Body of pancreas (tissue), 4 donors: Measurements from ENCODE around the gene NPTX1. TPM values are rescaled to one million over a fixed set of nuclear protein-coding genes. Genes with fewer than 3 reads are reported as not detected.

Experiments used
- ATAC-seq: fragments of 150-250 bp; one replicate; pipeline ENCODE4 v1.9.1; 2016
- DNase-seq, 4 donors: peaks; one replicate each; pipeline ENCODE4 v3.0.0-alpha.2; 2019
- H3K27ac ChIP-seq, 4 donors: fragments of 200-600 bp; sonication (generic); 1 replicate in 3 of 4; 2 replicates in 1 of 4; pipeline versions ENCODE4 v1.5.1 to v1.6.1; 2016 to 2019; ENCODE audit warnings: mild to moderate bottlenecking in 1 of 4, mixed read lengths in 1 of 4, moderate library complexity in 1 of 4
- H3K27me3 ChIP-seq, 2 donors: fragments of 200-600 bp; sonication (generic); one replicate each; pipeline ENCODE4 v1.6.0; 2016; ENCODE audit warnings: mild to moderate bottlenecking in 1 of 2
- H3K36me3 ChIP-seq, 2 donors: fragments of 200-600 bp; sonication (generic); replicated peaks in 1 of 2; 2 replicates each; pipeline ENCODE4 v1.5.1; 2016; ENCODE audit warnings: low read depth in 2 of 2; ENCODE audit not compliant: insufficient read depth in 1 of 2
- H3K4me1 ChIP-seq: fragments of 200-600 bp; sonication (generic); one replicate; pipeline ENCODE4 v1.6.0; 2016
- H3K4me3 ChIP-seq, 2 donors: fragments of 200-600 bp; sonication (generic); 1 replicate in 1 of 2; 2 replicates in 1 of 2; pipeline ENCODE4 v1.5.1; 2016 to 2019
- H3K9me3 ChIP-seq, 3 donors: fragments of 200-600 bp; sonication (generic); 1 replicate in 2 of 3; 2 replicates in 1 of 3; pipeline ENCODE4 v1.5.1; 2016
- POLR2A ChIP-seq, 3 donors: fragments of 450-650 bp; IDR thresholded peaks; one replicate each; pipeline ENCODE4 v1.6.1; 2016; ENCODE audit warnings: antibody characterized with exemption in 3 of 3, mild to moderate bottlenecking in 2 of 3
- WGBS, 2 donors: methylation state at CpG; one replicate each; pipeline ENCODE4 v1.1.5; 2017; 5-methylcytosine and 5-hydroxymethylcytosine counted together
- intact Hi-C: fragments of 100-400 bp; cut with DNase I; formaldehyde crosslinking; loops from one replicate; pipeline ENCODE4 v1.15.1; 2023
- total RNA-seq, 2 donors: library from RNA; depleted of rRNA; stranded (reverse); fragments of >200 nt; gene quantifications; one replicate each; pipeline ENCODE4 v1.1.0, GENCODE V29; 2016
- TF ChIP-seq, protein P1 (sequence below), 7 experiments: fragments of 450-650 bp in 4 of 7; fragments of 200-600 bp in 3 of 7; sonication (generic) in 3 of 7; IDR thresholded peaks; one replicate each; pipeline ENCODE4 v1.5.1; 2016 to 2019; ENCODE audit warnings: antibody characterized with exemption in 7 of 7

Gene NPTX1
- total RNA-seq, 2 donors from 2014 or later: 0.26 TPM; not detected in 1

DNA sequence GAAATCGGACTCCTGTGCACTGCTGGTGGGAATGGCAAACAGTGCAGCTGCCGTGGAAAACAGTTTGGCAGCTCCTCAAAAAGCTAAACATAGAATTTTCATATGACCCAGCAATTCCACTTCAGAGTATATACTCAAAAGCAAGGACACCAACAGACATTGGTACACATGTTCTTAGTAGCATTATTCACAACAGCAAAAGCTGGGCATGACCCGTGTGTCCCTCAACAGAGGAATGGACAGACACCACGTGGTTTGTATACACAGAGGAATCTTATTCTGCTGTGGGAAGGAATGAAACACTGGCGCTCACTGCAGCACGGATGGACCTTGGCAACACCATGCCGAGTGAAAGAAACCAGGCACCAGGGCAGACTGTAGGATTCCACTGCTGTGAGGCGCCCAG is 16.0 kb downstream of the NPTX1 start:
- 43 to 56% methylated on average over 8 of the region's 8 CpGs for WGBS, 2 donors
- DNase-seq: no peak
- no peak for ATAC-seq
- H3K36me3 ChIP-seq: no peaks in the 10 kb centered on the region
- no peak overlapping the region for H3K27ac ChIP-seq
- TF ChIP-seq, protein P1, sequence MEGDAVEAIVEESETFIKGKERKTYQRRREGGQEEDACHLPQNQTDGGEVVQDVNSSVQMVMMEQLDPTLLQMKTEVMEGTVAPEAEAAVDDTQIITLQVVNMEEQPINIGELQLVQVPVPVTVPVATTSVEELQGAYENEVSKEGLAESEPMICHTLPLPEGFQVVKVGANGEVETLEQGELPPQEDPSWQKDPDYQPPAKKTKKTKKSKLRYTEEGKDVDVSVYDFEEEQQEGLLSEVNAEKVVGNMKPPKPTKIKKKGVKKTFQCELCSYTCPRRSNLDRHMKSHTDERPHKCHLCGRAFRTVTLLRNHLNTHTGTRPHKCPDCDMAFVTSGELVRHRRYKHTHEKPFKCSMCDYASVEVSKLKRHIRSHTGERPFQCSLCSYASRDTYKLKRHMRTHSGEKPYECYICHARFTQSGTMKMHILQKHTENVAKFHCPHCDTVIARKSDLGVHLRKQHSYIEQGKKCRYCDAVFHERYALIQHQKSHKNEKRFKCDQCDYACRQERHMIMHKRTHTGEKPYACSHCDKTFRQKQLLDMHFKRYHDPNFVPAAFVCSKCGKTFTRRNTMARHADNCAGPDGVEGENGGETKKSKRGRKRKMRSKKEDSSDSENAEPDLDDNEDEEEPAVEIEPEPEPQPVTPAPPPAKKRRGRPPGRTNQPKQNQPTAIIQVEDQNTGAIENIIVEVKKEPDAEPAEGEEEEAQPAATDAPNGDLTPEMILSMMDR (IDR thresholded peaks at IDR 0.05): no peak
- TF ChIP-seq POLR2A (IDR thresholded peaks at IDR 0.05): no peak
- no peaks in the 10 kb centered on the region for H3K27me3 ChIP-seq
- H3K4me3 ChIP-seq: no peak overlapping the region
- H3K4me1 ChIP-seq: peaks cover 8% of the 10 kb centered on the region
- intact Hi-C loops: no loop called here
- H3K9me3 ChIP-seq: no peaks in the 10 kb centered on the region

DNA sequence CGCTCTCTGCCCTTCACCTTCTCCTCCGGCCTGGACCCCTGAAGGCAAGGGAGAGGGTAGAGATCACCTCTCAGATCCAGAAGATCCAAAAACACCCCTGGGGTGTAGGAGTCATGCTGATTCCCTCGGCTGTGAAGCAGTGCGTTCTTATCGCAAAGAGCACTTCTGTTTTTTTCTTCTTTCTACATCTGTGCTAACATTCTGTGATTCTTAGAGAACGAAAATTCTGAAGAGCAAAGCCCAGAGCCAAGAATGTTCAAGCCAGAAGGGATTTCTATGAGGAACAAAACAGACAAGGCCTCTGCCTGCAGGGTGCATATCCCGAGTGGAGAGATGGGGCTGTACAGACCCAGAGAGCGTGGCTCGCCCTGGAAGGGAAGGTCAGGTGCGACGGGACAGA is 17.2 kb downstream of the NPTX1 start:
- Histone ChIP-seq H3K36me3 (no peaks in the 10 kb centered on the region), H3K4me3 (no peak overlapping the region), H3K9me3 (no peaks in the 10 kb centered on the region), H3K4me1 (peaks cover 12% of the 10 kb centered on the region), H3K27ac (no peak overlapping the region), H3K27me3 (no peaks in the 10 kb centered on the region)
- intact Hi-C loops: no loop called here
- 70 to 79% methylated on average over 11 of the region's 11 CpGs for WGBS, 2 donors
- no peak for DNase-seq
- TF ChIP-seq, protein P1 (IDR thresholded peaks at IDR 0.05): no peak
- TF ChIP-seq POLR2A (IDR thresholded peaks at IDR 0.05): no peak
- no peak for ATAC-seq

DNA sequence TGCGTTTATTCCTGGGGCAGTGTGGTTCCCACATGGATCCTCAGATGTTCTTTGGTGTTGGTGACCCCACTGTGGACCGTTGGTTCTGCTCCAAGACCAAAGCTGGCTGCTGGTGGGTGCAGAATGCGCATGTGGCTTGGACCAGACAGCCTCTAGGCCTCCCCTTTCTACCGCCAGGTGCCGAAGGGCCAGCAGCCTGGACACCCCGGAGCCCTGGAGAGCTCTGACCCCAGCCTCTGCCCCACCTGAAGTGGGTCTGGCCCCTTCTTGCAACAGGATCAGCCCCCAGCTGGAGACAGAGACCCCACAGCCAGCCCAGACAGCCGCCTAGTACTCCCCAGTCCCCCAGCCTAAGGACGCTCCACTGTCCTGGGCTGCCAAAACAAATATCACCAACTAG is 18.4 kb downstream of the NPTX1 start:
- no peaks in the 10 kb centered on the region for H3K9me3 ChIP-seq
- 81 to 82% methylated on average over 7 to 8 of the region's 8 CpGs for WGBS, 2 donors
- H3K4me3 ChIP-seq: no peak overlapping the region
- ATAC-seq: no peak
- no peak for DNase-seq
- H3K4me1 ChIP-seq: peaks cover 24% of the 10 kb centered on the region
- H3K27ac ChIP-seq: no peak overlapping the region
- intact Hi-C loops: no loop called here
- TF ChIP-seq, protein P1 (IDR thresholded peaks at IDR 0.05): no peak
- TF ChIP-seq POLR2A (IDR thresholded peaks at IDR 0.05): no peak
- H3K27me3 ChIP-seq: no peaks in the 10 kb centered on the region
- H3K36me3 ChIP-seq: no peaks in the 10 kb centered on the region

DNA sequence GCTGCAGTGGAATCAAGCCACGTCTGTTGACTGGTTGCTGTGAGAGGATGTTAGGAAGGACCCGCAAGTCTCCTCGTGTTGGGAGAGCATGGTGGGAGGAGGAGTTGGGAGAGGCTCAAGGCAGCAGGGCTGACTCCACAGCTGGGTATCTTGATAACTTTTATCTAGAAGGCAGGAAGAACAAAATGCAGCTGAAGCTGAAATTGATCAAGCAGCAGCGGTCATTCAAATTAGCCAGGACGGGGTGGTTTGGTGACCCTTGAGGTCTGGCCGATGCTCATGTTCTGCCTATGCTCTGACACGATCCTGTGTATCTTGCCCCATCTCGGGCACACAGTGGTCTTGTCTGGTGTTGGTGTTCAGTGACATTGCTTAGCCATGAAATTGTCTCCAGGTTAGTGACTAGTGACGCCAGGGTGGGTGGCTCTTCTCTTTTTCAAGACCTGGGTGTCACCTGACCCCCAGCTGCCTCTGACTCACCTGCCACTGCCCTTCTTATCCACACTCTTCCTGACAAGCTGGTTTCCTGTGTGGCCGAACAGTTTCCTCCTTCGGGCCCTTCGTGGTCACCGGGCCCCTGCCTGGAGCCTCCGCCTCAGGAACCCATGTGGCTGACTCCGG is 19.1 kb downstream of the NPTX1 start:
- Histone ChIP-seq H3K4me3 (no peak overlapping the region), H3K36me3 (no peaks in the 10 kb centered on the region), H3K27me3 (no peaks in the 10 kb centered on the region), H3K9me3 (no peaks in the 10 kb centered on the region), H3K27ac (no peak overlapping the region), H3K4me1 (peaks cover 27% of the 10 kb centered on the region)
- intact Hi-C loops: no loop called here
- WGBS, 2 donors: 59 to 69% methylated on average over 15 of the region's 15 CpGs
- TF ChIP-seq POLR2A (IDR thresholded peaks at IDR 0.05): no peak
- TF ChIP-seq, protein P1 (IDR thresholded peaks at IDR 0.05): no peak
- DNase-seq (no peak), ATAC-seq (no peak)
